ENCODE results near the gene FAM149A. TPM values are rescaled to one million over a fixed set of nuclear protein-coding genes. Genes with fewer than 3 reads are reported as not detected.

The FAM149A gene
- total and polyA plus RNA-seq, 2 experiments from 2014 or later = 10.8 to 13.3 TPM

DNA sequence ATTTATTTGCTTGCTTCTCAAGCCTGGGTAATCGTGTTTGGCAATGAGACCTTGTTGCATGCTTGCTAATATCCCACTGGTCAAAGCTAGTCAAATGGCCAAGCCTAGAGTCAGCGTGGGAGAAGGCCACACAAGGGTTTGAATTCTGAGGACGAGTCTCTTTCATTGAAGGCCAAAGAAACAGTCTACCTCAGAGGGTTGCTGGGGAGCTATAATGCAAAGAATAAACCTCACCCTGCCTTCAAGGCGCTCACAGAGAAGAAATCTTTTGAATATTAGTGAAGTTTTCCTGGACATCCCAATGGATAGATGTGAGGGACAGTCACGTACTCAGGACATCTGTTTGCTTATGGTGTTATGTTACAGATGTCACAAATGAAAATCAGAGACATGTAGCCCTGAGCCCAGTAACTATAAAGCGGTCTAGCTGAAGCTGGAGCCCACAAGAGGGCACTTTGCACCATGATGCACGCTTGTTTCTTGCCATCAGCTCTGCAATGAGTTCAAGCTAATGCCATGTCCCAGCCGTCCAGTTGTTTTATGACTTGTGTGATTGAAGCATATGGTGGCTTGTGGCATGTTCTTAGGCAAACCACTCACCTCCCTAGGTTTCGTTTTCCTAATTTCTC, 36.6 kb upstream of the FAM149A start:
- Histone ChIP-seq H3K36me3 (ENCODE audit: insufficient read depth) (no peaks in the 10 kb centered on the region), H2AFZ (no peak overlapping the region), H3F3A (replicated peaks; ENCODE audit: low read depth) (no peaks in the 10 kb centered on the region), H4K20me1 (replicated peaks; ENCODE audit: insufficient read depth) (no peaks in the 10 kb centered on the region), H3K4me2 (no peak overlapping the region), H3K4me3 (no peak overlapping the region), H3K9me2 (ENCODE audit: insufficient read depth) (no peaks in the 10 kb centered on the region), H3K27ac (ENCODE audit: low read depth) (no peak overlapping the region), H3K79me2 (replicated peaks; ENCODE audit: insufficient read depth) (no peaks in the 10 kb centered on the region), H3K27me3 (ENCODE audit: insufficient read depth) (no peaks in the 10 kb centered on the region), H3K4me1 (ENCODE audit: insufficient read depth) (peaks cover 9% of the 10 kb centered on the region; the same call in 1 of the 2 replicates)
- H3K9me3 Mint-ChIP-seq = no peaks in the 10 kb centered on the region
- H3K4me1 Mint-ChIP-seq = peaks cover 10% of the 10 kb centered on the region
- H3K27ac Mint-ChIP-seq = no peak overlapping the region
- H3K36me3 Mint-ChIP-seq (ENCODE audit: low read depth) = no peaks in the 10 kb centered on the region
- DNase-seq (ENCODE audit: low spot score) (peak; percentile 62), ATAC-seq (peak; percentile 93)
- TF ChIP-seq ZNF114 (CRISPR knock-in tag; IDR thresholded peaks at IDR 0.05) (no peak), STAT1 (IDR thresholded peaks at IDR 0.05; ENCODE audit: unreplicated experiment) (no peak), NANOG (IDR thresholded peaks at IDR 0.05; ENCODE audit: borderline replicate concordance) (no peak), POLR2AphosphoS5 (IDR thresholded peaks at IDR 0.05; ENCODE audit: low read depth) (no peak)
- TF ChIP-seq, protein P1, sequence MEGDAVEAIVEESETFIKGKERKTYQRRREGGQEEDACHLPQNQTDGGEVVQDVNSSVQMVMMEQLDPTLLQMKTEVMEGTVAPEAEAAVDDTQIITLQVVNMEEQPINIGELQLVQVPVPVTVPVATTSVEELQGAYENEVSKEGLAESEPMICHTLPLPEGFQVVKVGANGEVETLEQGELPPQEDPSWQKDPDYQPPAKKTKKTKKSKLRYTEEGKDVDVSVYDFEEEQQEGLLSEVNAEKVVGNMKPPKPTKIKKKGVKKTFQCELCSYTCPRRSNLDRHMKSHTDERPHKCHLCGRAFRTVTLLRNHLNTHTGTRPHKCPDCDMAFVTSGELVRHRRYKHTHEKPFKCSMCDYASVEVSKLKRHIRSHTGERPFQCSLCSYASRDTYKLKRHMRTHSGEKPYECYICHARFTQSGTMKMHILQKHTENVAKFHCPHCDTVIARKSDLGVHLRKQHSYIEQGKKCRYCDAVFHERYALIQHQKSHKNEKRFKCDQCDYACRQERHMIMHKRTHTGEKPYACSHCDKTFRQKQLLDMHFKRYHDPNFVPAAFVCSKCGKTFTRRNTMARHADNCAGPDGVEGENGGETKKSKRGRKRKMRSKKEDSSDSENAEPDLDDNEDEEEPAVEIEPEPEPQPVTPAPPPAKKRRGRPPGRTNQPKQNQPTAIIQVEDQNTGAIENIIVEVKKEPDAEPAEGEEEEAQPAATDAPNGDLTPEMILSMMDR (conservative IDR thresholded peaks at IDR 0.05; ENCODE audit: low read depth in 2 of 2) = peak; percentile 53 to 81
- TF ChIP-seq, protein P2, sequence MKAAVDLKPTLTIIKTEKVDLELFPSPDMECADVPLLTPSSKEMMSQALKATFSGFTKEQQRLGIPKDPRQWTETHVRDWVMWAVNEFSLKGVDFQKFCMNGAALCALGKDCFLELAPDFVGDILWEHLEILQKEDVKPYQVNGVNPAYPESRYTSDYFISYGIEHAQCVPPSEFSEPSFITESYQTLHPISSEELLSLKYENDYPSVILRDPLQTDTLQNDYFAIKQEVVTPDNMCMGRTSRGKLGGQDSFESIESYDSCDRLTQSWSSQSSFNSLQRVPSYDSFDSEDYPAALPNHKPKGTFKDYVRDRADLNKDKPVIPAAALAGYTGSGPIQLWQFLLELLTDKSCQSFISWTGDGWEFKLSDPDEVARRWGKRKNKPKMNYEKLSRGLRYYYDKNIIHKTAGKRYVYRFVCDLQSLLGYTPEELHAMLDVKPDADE (IDR thresholded peaks at IDR 0.05) = no peak
- H3K27me3 Mint-ChIP-seq (ENCODE audit: insufficient read depth, low read depth, poor library complexity) = peaks cover 2% of the 10 kb centered on the region
- no peak overlapping the region for H3K4me3 Mint-ChIP-seq

DNA sequence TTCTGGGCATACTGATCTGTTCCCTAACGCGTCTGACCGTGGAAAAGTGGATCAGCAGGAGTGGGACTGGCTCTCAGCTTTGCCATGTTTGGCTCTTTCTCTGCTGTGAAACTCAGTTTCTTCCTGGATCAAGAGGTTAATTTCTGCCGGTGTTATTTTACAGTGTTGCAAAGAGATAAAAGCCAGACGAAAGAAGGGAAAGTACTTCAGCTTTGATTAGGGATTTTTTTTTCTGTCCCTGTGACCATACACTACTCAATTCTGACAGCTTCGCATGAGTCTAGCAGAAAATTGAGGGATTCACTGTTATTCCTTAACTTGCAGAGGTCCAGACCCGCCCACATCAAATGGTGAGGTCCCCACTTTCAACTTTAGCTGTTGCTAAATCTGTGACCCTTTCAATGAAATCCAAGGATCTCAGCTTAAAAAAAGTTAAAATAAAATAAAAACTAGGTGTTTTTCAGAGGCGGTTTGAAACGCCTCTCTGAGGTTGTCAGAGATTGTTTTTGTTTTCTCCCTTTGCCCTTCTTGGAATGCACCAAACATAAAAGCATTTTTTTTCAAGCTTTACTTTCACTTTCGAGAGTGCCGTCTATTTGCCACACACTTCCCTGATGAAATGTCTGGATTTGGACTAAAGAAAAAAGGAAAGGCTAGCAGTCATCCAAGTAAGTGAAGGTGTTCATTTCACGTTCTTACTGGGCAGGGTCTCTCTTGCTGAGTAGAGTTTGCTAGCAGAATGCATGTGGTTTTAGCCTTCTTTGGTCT, 35.7 kb upstream of the FAM149A start, which contains the start of gene TLR3:
Gene TLR3 (plus strand): TSS at position 576 of the 768 bp plus-strand sequence. CDS start 7,464 bp downstream, outside the sequence.
- Histone ChIP-seq H3K9me2 (ENCODE audit: insufficient read depth) (no peaks in the 10 kb centered on the region), H3K27me3 (ENCODE audit: insufficient read depth) (no peaks in the 10 kb centered on the region), H3K36me3 (ENCODE audit: insufficient read depth) (no peaks in the 10 kb centered on the region), H3K79me2 (replicated peaks; ENCODE audit: insufficient read depth) (no peaks in the 10 kb centered on the region), H2AFZ (peak within 1 kb of the TSS; percentile 82; the same call in 1 of the 2 replicates), H4K20me1 (replicated peaks; ENCODE audit: insufficient read depth) (no peaks in the 10 kb centered on the region), H3K4me1 (ENCODE audit: insufficient read depth) (peaks cover 9% of the 10 kb centered on the region; the same call in 1 of the 2 replicates), H3F3A (replicated peaks; ENCODE audit: low read depth) (no peaks in the 10 kb centered on the region), H3K27ac (ENCODE audit: low read depth) (no peak within 1 kb of the TSS), H3K4me2 (0 out of 2 replicates have a peak within 1 kb of the TSS, but pooled peaks have one; percentile 29), H3K4me3 (no peak within 1 kb of the TSS)
- H3K36me3 Mint-ChIP-seq (ENCODE audit: low read depth) = no peaks in the 10 kb centered on the region
- H3K4me3 Mint-ChIP-seq = no peak within 1 kb of the TSS
- peak; percentile 27; the same call in 1 of the 3 replicates for ATAC-seq
- H3K4me1 Mint-ChIP-seq = peaks cover 10% of the 10 kb centered on the region
- no peak for DNase-seq (ENCODE audit: low spot score)
- peaks cover 2% of the 10 kb centered on the region for H3K27me3 Mint-ChIP-seq (ENCODE audit: insufficient read depth, low read depth, poor library complexity)
- H3K27ac Mint-ChIP-seq = no peak within 1 kb of the TSS; the same call in 1 of the 2 replicates
- no peaks in the 10 kb centered on the region for H3K9me3 Mint-ChIP-seq
- TF ChIP-seq ZNF114 (CRISPR knock-in tag; IDR thresholded peaks at IDR 0.05) (no peak), EZH2phosphoT487 (IDR thresholded peaks at IDR 0.05; ENCODE audit: unreplicated experiment) (no peak), ZNF331 (CRISPR knock-in tag; IDR thresholded peaks at IDR 0.05; ENCODE audit: low read depth) (no peak), JUNB (IDR thresholded peaks at IDR 0.05; ENCODE audit: unreplicated experiment) (no peak)
- TF ChIP-seq, protein P3, sequence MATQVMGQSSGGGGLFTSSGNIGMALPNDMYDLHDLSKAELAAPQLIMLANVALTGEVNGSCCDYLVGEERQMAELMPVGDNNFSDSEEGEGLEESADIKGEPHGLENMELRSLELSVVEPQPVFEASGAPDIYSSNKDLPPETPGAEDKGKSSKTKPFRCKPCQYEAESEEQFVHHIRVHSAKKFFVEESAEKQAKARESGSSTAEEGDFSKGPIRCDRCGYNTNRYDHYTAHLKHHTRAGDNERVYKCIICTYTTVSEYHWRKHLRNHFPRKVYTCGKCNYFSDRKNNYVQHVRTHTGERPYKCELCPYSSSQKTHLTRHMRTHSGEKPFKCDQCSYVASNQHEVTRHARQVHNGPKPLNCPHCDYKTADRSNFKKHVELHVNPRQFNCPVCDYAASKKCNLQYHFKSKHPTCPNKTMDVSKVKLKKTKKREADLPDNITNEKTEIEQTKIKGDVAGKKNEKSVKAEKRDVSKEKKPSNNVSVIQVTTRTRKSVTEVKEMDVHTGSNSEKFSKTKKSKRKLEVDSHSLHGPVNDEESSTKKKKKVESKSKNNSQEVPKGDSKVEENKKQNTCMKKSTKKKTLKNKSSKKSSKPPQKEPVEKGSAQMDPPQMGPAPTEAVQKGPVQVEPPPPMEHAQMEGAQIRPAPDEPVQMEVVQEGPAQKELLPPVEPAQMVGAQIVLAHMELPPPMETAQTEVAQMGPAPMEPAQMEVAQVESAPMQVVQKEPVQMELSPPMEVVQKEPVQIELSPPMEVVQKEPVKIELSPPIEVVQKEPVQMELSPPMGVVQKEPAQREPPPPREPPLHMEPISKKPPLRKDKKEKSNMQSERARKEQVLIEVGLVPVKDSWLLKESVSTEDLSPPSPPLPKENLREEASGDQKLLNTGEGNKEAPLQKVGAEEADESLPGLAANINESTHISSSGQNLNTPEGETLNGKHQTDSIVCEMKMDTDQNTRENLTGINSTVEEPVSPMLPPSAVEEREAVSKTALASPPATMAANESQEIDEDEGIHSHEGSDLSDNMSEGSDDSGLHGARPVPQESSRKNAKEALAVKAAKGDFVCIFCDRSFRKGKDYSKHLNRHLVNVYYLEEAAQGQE (IDR thresholded peaks at IDR 0.05; ENCODE audit: unreplicated experiment) = no peak
- TF ChIP-seq, protein P2 (IDR thresholded peaks at IDR 0.05) = no peak
